Upper lobe of right lung (tissue), 1 donor: ENCODE results near the gene MICB. TPM values are rescaled to one million over a fixed set of nuclear protein-coding genes. Genes with fewer than 3 reads are reported as not detected.

Experiments
- ATAC-seq: fragments of 200-7000 bp; cut with Tn5 transposase; one replicate; pipeline ENCODE4 v1.9.1; 2020; ENCODE audit warnings: mild to moderate bottlenecking, moderate library complexity
- DNase-seq: peaks from one replicate; pipeline ENCODE4 v3.0.0-alpha.2; 2020
- H3K27ac ChIP-seq: fragments of 200-600 bp; one replicate; pipeline ENCODE4 v1.8.0; 2022
- H3K27me3 ChIP-seq: fragments of 200-600 bp; one replicate; pipeline ENCODE4 v1.8.0; 2022; ENCODE audit warnings: mild to moderate bottlenecking
- H3K36me3 ChIP-seq: fragments of 200-600 bp; one replicate; pipeline ENCODE4 v1.8.0; 2022
- H3K4me1 ChIP-seq: fragments of 200-600 bp; one replicate; pipeline ENCODE4 v1.8.0; 2022
- H3K4me3 ChIP-seq: fragments of 200-600 bp; one replicate; pipeline ENCODE4 v1.8.0; 2022; ENCODE audit warnings: mild to moderate bottlenecking
- H3K9me3 ChIP-seq: fragments of 200-600 bp; one replicate; pipeline ENCODE4 v1.8.0; 2022
- CTCF ChIP-seq: fragments of 200-600 bp; IDR thresholded peaks from one replicate; pipeline ENCODE4 v1.8.0; 2022; ENCODE audit warnings: antibody characterized with exemption
- intact Hi-C: fragments of 100-400 bp; cut with DNase I; formaldehyde crosslinking; loops from one replicate; pipeline ENCODE4 v1.11.0; 2022
- total RNA-seq: library from RNA; stranded (reverse); fragmentation: NEBNext Ultra II Directional; extraction: Animal tissue kit (Norgen Biotek cat#: 25700); gene quantifications from one replicate; pipeline ENCODE4 v1.2.1, GENCODE V29; 2021
- donor health status: DM: no; HTN: yes; CAD: no; lungs with severe emphysema.

Gene MICB
- total RNA-seq, 1 donor from 2014 or later: 8.2 TPM

- no peak for TF ChIP-seq CTCF
- no peak for ATAC-seq
- Histone ChIP-seq H3K4me1 (no peaks in the 10 kb centered on the region), H3K9me3 (no peaks in the 10 kb centered on the region), H3K4me3 (no peak overlapping the region), H3K27me3 (no peaks in the 10 kb centered on the region), H3K36me3 (peaks cover 85% of the 10 kb centered on the region), H3K27ac (no peak overlapping the region)
- intact Hi-C loops: no loop called here
- no peak for DNase-seq
Measured at GRCh38 chr6:31532644-31533454, 34.9 kb downstream of the MICB start.

- Histone ChIP-seq H3K36me3 (peaks cover 91% of the 10 kb centered on the region), H3K4me3 (no peak overlapping the region), H3K27me3 (no peaks in the 10 kb centered on the region), H3K9me3 (no peaks in the 10 kb centered on the region), H3K27ac (no peak overlapping the region), H3K4me1 (peaks cover under 1% of the 10 kb centered on the region)
- TF ChIP-seq CTCF: no peak
- intact Hi-C loops: no loop called here
- ATAC-seq (no peak), DNase-seq (no peak)
Measured at GRCh38 chr6:31533455-31533841, 35.5 kb downstream of the MICB start.

- H3K36me3 ChIP-seq: peaks cover 97% of the 10 kb centered on the region
Measured at GRCh38 chr6:31534011-31534410, 36.1 kb downstream of the MICB start.

GRCh38 chr6:31534521-31535040 is 36.6 kb downstream of the MICB start:
- no peak for TF ChIP-seq CTCF
- H3K4me3 ChIP-seq: no peak overlapping the region
- no peaks in the 10 kb centered on the region for H3K27me3 ChIP-seq
- ATAC-seq (no peak), DNase-seq (no peak)
- peaks cover 12% of the 10 kb centered on the region for H3K4me1 ChIP-seq
- no peak overlapping the region for H3K27ac ChIP-seq
- intact Hi-C loops: no loop called here
- H3K9me3 ChIP-seq: no peaks in the 10 kb centered on the region
- H3K36me3 ChIP-seq: peaks cover 100% of the 10 kb centered on the region

More at GRCh38 chr6:31534011-31534410, 36.1 kb downstream of the MICB start:
- DNase-seq (no peak), ATAC-seq (no peak)
- intact Hi-C loops: no loop called here
- no peak overlapping the region for H3K4me3 ChIP-seq
- H3K27ac ChIP-seq: no peak overlapping the region
- H3K9me3 ChIP-seq: no peaks in the 10 kb centered on the region
- no peaks in the 10 kb centered on the region for H3K27me3 ChIP-seq
- TF ChIP-seq CTCF: no peak
- H3K4me1 ChIP-seq: peaks cover 6% of the 10 kb centered on the region

- intact Hi-C loops: no loop called here
- Histone ChIP-seq H3K36me3 (peaks cover 100% of the 10 kb centered on the region), H3K4me1 (peaks cover 23% of the 10 kb centered on the region), H3K27ac (no peak overlapping the region), H3K4me3 (no peak overlapping the region), H3K9me3 (no peaks in the 10 kb centered on the region), H3K27me3 (no peaks in the 10 kb centered on the region)
- ATAC-seq (no peak), DNase-seq (no peak)
- TF ChIP-seq CTCF: no peak
Measured at GRCh38 chr6:31535538-31536324, 37.8 kb downstream of the MICB start.
